Forelimb muscle (tissue), 1 donor: ENCODE measurements around the gene HBE1. TPM values are rescaled to one million over a fixed set of nuclear protein-coding genes. Genes with fewer than 3 reads are reported as not detected.
"Not testable (repeated sequence)": the region's sequence is repeated elsewhere in the genome, so short reads cannot be mapped to it uniquely, and the experiment has no call there.

Experiments
- DNase-seq: peaks from one replicate; pipeline ENCODE4 v3.0.0-alpha.2; 2013; ENCODE audit warnings: low read depth
- polyA plus RNA-seq: library from polyadenylated mRNA; unstranded; fragments of 120-200 nt; gene quantifications from one replicate; pipeline ENCODE4 v1.2.1, GENCODE V29; 2013; ENCODE audit not compliant: insufficient read length

Gene HBE1
- polyA plus RNA-seq, 1 donor: 5.5 TPM

DNA sequence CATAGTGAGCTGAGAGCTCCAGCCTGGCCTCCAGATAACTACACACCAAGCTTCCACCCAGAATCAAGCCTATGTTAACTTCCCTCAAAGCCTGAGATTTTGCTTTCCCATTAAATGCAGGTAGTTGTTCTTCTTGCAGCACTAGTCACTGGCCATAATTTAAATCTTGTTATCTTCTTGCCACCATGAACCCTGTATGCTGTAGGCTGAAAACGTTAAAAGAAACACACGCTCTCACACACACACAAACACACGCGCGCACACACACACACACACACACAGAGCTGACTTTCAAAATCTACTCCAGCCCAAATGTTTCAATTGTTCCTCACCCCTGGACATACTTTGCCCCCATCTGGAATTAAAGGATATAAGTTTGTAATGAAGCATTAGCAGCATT is 16.3 kb downstream of the HBE1 start:
- DNase-seq: not testable (repeated sequence)

DNA sequence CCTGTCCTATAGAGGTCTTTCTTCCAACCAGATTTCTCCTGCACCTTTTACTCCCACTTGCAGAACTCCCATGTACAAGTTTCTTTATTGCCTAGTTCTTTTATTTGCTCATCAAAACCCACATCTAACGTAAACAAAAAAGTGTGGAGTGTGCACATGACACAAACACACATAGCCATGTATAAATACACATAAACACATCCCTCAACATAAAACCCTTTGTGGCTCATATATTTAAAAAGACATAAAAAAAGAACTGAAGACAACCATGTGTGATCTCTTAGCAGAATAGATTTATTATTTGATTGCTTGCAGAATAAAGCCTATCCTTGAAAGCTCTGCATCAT is 16.9 kb downstream of the HBE1 start:
- DNase-seq: no peak

DNA sequence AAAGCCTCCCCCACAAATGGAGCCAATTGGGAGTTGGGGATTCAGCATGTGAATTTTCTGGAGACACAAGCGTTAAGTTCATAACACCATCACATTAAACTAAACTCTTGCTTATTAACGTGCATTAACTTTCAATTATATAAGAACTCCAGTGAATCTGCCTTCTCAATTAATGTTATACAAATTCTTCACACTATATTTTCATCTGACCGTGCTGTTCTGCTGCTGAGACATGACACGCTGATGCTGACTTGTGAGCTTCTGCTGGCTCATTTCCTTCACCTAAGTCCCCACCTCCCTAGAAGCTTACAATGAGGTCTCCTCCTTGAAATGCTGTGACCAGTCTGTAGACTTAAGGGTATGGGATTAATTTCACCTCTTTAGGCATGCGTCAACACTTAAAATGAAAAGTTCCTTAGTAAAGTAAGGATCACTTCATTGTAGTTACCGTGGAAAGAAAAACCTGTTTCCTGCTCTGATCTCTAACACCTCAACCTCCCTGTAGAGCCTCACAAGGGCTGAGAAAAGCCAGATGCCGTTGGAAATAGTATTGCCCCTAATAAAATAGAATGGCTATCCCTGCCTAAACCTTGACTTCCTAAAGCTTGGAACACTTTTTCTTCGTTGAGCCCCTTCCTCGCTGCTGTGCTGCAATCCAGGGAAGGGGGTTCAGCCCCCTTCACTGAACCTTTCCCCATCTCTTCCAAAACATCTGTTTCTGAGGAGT is 17.4 kb downstream of the HBE1 start:
- no peak for DNase-seq

DNA sequence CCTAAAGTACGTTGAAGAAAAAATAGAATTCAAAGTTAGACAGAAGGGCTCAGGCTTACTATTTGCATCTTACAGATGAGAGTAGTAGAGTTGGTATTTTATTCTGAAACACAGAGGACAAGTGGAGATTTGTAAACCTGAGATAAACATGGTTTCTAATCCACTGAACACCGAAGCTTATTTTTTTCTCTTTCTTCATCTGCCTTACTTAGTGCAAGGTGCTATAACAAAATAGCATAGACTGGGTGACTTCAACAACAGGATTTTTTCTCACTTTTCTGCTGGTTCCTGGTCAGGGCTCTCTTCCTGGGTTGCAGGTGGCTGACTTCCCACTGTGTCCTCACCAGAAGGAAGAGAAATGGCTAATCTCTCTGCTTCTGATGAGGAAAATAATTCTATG is 18.0 kb downstream of the HBE1 start:
- DNase-seq: no peak

DNA sequence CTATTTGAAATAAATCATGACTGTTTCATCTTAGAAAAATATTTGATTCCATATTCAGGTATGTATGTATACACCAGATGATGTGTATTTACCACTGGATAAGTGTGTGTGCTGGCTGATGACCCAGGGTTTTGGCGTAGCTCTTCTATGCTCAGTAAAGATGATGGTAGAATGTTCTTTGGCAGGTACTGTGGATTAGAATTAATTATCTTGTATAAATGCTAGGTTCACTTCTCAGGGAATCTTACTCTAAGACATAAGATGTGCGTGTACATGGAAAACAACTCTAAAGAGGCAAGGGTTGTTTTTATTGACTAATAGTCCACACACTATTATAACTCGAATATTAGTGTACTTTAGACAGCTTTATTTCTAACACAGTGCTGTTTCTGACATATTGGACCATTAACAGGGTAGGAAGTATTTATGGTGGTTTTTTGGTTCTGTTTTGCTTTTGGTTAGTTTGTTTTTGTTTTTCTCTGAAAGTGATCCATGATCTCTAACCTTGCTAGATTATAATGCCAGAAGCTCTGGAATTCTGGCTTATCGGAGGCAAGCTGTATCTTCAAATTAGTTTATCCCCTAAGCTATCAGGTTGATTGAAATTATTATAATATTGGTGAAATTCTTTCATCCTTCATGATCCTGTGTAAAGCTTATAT is 19.1 kb downstream of the HBE1 start:
- DNase-seq: no peak

DNA sequence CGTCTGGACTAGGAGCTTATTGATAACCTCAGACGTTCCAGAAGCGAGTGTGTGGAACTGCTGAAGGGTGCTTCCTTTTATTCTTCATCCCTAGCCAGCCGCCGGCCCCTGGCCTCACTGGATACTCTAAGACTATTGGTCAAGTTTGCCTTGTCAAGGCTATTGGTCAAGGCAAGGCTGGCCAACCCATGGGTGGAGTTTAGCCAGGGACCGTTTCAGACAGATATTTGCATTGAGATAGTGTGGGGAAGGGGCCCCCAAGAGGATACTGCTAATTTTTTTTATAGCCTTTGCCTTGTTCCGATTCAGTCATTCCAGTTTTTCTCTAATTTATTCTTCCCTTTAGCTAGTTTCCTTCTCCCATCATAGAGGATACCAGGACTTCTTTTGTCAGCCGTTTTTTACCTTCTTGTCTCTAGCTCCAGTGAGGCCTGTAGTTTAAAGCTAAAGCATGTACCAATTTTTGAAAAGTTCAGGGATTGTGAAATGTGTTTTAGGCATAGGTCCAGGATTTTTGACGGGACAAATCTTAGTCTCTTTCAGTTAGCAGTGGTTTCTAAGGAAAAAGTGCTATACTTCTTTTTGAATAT is 19.8 kb downstream of the HBE1 start, which contains the start of gene HBG1:
HBG1 (minus strand) TSS at position 51 of the 590 bp plus-strand sequence. CDS start 53 bp downstream, outside the sequence.
- not testable (repeated sequence) for DNase-seq

DNA sequence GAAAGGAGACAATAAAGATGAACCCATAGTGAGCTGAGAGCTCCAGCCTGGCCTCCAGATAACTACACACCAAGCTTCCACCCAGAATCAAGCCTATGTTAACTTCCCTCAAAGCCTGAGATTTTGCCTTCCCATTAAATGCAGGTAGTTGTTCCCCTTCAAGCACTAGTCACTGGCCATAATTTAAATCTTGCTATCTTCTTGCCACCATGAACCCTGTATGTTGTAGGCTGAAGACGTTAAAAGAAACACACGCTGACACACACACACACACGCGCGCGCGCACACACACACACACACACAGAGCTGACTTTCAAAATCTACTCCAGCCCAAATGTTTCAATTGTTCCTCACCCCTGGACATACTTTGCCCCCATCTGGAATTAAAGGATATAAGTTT is 21.2 kb downstream of the HBE1 start:
- DNase-seq: not testable (repeated sequence)

DNA sequence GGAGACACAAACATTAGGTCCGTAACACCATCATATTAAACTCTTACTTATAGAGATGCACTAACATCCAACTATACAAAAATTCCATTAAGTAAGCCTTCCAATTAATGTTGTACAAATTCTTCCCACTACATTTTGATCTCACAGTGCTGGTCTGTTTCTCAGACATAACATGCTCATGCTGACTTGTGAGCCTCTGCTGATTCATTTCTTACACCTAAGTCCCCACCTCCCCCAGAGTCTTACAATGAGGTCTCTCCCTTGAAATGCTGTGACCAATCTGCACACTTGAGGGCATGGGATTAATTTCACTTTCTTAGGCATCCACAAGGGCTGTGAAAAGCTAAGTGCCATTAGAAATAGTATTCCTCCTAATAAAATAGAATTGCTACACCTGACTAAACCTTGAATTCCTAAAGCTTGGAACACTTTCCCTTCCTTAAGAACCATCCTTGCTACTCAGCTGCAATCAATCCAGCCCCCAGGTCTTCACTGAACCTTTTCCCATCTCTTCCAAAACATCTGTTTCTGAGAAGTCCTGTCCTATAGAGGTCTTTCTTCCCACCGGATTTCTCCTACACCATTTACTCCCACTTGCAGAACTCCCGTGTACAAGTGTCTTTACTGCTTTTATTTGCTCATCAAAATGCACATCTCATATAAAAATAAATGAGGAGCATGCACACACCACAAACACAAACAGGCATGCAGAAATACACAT is 22.1 kb downstream of the HBE1 start:
- DNase-seq: no peak

DNA sequence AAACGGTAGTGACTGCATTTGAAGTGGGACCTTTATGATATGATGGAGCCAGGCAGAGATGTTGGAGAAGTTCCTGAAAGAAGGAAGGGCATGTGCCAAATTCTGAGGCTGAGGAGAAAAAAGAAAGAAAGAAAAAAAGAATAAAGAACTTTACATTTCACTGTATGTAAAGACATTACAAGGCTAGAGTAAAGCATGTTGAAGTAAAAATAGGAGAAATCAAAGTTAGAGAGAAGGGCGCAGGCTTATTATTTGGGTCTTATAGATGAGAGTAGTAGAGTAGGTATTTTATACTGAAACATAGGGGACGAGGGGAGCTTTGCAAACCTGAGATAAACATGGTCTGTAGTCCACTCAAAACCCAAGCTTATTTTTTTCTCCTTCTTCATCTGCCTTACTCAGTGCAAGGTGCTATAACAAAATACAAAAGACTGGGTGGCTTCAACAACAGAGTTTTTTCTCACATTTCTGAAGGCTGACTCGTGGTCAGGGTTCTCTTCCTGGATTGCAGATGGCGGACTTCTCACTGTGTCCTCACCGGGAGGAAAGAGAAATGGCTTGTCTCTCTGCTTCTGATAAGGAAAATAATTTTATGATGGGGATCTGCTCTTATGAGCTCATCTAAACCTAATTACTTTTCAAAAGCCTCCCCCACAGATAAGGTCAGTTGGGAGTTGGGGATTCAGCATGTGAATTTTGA is 22.8 kb downstream of the HBE1 start:
- no peak for DNase-seq

DNA sequence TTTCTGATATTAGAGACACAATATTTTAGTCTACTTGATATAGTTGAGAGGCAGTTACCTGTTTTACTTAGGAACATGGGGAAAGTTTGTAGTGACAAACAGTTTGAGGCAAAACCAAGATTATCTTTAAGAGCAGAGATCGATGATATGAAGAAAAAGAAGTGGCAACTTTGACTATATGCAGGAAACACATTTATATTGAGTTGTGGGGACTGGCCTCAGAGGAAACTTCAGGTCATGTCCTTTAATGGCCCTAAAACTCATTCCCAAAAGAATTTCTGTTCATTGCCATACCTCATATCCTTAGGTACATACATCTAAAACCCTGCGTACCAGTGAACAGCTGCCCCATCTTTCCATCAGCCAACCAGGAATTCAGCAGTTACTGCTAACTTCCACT is 24.6 kb downstream of the HBE1 start:
- DNase-seq: no peak

DNA sequence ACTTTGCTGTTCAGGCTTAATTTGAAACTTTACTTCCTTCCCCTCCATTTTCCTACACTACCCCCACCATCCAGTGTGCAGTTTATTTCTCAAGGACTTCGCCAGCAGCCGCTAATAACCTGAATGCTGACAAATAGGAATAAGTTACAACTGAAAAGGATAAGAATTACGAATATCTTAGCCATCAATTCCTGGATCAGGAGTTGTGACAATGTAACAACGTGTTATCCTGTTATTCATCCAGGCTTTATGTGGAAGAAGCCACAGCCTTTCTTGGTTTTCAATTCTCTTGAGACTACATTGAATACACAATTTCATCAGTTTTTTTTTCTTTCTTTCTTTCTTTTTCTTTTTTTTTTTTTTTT is 25.9 kb downstream of the HBE1 start:
- no peak for DNase-seq

DNA sequence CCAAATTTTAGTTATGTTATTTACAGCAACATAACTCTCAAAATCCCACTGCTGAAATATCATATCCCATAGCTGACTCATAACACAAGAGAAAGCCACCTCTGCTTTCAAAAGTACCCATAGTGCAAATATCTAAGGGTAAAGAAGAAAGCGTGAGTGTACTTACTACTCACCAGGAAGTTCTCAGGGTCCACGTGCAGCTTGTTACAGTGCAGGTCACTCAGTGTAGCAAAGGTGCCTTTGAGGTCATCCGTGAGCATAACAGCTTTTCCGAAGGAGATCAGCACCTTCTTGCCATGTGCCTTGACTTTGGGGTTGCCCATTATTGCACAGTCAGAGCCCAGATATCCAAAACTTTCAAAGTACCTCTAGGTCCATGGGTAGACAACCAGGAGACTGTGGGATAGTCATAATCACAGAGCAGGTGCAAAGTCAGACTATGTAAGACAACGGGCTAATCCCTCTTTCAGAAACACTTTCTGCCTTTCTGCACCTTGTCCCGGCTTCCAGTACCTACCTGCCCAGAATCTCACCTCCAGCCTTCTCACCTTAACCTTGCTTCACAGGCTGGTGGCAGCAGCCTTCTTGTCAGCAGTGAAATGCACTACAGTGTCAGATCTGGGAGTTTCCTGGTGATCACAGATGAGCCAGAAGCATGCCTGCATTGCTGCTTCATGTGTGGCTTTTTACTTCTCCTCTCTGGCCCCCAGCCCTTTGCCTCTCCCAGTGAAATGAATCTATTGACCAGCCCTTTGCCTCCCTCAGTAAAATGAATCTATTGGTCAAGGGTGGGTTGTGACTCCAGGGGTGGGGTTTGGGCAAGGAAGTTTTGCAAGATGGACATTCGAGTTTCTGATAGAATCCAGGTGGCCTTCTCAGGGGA is 26.6 kb downstream of the HBE1 start:
- DNase-seq: no peak

DNA sequence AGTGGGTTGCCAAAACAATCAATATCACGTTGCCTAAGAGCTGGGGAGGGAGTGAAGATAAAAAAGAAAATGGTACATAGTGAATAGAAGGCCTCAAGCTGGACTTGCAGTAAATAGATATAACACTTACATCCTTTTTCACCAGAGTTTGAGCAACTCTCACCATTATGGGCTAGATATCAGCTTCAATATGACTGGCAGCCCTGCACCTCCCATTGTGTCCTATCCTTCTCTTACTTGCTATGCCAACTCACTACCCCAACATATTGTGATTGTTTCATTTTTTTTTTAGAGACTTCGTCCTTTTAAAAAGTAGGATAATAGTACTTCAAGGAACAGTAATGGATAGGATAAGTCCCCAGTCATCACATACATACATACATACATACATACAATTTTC is 27.5 kb downstream of the HBE1 start:
- no peak for DNase-seq

DNA sequence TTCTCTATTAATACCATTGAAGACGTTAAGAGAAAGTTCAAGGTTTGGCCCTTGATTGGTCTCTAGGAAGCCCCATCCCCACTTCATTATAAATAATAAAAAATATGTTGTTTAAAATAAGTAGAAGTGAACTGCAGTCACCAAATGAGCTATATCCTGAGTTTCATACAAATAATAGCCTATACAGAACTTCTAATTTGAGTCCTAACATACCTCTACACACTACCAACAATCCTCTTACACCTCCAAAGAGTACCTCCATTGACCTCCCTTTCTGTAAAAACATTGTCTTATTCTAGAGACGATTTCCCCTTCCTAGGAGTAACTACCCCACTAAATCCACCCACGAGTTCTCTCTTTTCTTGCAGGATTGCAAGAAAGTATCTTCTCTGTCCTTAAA is 28.3 kb downstream of the HBE1 start:
- DNase-seq: no peak

DNA sequence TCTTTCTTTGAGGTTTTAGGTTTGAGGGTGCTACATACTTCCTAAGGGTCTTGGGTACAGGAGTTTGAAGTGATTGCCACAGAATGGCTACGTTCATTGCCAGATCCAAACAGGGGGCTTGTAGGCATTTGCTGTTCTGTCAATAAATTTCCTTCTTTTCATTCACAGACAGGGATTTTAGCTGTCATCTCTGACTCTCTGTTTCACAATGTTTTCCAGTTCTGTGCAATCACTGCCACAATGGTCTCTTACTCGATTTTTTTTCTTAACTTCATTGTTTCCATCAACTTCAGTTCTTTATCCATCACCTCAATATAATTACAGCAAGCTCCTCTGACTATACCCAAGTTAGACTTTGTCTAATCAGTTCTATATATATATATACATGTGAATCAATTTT is 29.3 kb downstream of the HBE1 start:
- no peak for DNase-seq

DNA sequence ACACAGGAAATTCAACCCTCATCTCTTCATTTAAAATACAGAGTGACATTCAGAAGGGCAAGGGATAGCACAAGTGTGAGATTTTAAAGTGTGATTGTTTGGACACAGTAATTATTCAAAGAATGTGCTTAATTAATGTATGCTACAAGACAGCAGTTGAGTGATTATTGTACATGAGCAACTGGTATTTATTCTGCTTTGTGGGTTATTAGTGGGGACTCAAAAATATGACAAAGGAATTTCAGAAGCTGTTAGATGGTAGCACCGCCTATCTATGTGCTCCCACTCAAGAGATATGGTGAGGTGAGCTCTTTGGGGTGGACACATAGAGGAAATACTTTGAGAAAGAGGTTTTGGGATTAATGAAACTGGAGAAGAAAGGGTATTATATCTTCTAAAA is 29.7 kb downstream of the HBE1 start:
- DNase-seq: no peak

DNA sequence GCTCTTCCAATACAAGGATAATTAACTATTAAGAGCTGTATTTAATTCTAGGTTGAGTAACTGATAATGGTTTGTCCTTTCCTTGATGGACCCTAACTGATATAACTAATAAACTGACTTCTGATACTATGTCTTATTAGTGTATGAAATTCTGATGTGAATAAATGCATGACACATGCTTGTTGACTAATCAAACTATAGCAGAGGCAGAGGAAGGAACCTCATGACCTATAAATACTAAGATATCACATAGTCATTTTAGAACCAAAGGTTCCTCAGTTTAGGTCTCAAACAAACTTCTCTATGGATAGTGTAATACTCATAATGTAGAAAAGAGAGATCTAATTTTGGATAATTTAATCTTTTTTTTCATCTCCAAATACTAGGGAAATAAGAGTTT is 30.7 kb downstream of the HBE1 start:
- DNase-seq: no peak

DNA sequence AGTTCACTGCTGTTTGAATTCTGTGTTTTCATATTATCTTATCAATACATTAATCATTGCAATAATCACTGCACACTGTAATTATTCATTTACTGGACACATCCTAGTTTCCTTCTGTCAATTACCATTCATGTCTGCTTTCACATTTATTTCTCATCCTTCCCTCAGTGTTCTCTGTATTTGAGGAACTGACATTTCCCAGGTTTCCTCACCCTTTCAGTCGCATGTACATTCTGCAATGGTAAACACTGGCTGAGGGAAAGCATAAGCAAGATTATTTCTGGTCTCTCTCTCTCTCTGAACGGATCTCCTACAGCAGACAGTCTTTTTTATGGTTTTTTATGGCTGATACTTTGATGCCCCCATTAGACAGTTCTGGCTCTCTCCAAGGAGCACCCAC is 31.3 kb downstream of the HBE1 start:
- no peak for DNase-seq

DNA sequence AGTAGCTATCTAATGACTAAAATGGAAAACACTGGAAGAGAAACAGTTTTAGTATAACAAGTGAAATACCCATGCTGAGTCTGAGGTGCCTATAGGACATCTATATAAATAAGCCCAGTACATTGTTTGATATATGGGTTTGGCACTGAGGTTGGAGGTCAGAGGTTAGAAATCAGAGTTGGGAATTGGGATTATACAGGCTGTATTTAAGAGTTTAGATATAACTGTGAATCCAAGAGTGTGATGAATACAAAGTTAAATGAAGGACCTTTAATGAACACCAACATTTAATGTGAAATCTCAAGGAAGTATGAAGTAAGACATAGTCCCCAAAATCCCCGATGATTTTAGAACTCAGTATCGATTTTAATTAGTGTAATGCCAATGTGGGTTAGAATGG is 32.3 kb downstream of the HBE1 start:
- no peak for DNase-seq

DNA sequence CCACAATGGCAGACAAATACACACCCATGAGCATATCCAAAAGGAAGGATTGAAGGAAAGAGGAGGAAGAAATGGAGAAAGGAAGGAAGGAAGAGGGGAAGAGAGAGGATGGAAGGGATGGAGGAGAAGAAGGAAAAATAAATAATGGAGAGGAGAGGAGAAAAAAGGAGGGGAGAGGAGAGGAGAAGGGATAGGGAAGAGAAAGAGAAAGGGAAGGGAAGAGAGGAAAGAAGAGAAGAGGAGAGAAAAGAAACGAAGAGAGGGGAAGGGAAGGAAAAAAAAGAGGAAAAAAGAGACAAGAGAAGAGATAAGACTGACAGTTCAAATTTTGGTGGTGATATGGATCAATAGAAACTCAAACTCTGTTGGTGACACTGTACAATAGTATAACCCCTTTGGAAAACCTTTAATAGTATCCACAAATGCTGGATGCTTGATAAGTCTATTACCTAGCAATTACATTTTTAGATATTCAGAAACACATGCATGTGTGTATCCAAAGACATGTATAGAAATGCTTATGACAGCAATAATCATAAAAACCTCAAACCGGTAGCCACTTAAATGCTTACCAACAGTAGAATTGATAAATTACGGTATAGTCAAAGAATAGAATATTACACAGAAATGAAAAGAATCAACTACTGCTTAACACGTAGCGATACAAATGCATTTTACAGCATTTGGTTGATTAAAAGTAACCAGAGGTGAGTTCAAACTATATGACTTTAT is 34.2 kb downstream of the HBE1 start:
- DNase-seq: no peak
